ENCODE data around the gene TOLLIP. TPM values are rescaled to one million over a fixed set of nuclear protein-coding genes. Genes with fewer than 3 reads are reported as not detected.

The TOLLIP gene
- total RNA-seq, 1 donor from 2014 or later = 65.3 TPM

- H3K4me1 Mint-ChIP-seq (ENCODE audit: unreplicated experiment) = peaks cover 14% of the 10 kb centered on the region
- DNase-seq (ENCODE audit: low spot score) = no peak
- no peaks in the 10 kb centered on the region for H3K9me3 Mint-ChIP-seq (ENCODE audit: unreplicated experiment)
- TF ChIP-seq CTCF (IDR thresholded peaks at IDR 0.05; ENCODE audit: unreplicated experiment) = no peak
- H3K36me3 Mint-ChIP-seq (ENCODE audit: low read depth, unreplicated experiment) = peaks cover 15% of the 10 kb centered on the region
- H3K27me3 Mint-ChIP-seq (ENCODE audit: unreplicated experiment) = peaks cover 9% of the 10 kb centered on the region
- H3K4me3 Mint-ChIP-seq (ENCODE audit: unreplicated experiment) = no peak overlapping the region
- H3K27ac Mint-ChIP-seq (ENCODE audit: unreplicated experiment) = no peak overlapping the region
These were observed 31.4 kb downstream of the TOLLIP start for GRCh38 chr11:1277936-1278512.

- no peak for TF ChIP-seq CTCF (IDR thresholded peaks at IDR 0.05; ENCODE audit: unreplicated experiment)
- Mint-ChIP-seq H3K4me3 (ENCODE audit: unreplicated experiment) (no peak overlapping the region), H3K27me3 (ENCODE audit: unreplicated experiment) (peaks cover 9% of the 10 kb centered on the region), H3K27ac (ENCODE audit: unreplicated experiment) (no peak overlapping the region), H3K9me3 (ENCODE audit: unreplicated experiment) (no peaks in the 10 kb centered on the region), H3K36me3 (ENCODE audit: low read depth, unreplicated experiment) (peaks cover 15% of the 10 kb centered on the region), H3K4me1 (ENCODE audit: unreplicated experiment) (peaks cover 11% of the 10 kb centered on the region)
- DNase-seq (ENCODE audit: low spot score) = no peak
These were observed 32.4 kb downstream of the TOLLIP start for GRCh38 chr11:1276866-1277615.

DNA sequence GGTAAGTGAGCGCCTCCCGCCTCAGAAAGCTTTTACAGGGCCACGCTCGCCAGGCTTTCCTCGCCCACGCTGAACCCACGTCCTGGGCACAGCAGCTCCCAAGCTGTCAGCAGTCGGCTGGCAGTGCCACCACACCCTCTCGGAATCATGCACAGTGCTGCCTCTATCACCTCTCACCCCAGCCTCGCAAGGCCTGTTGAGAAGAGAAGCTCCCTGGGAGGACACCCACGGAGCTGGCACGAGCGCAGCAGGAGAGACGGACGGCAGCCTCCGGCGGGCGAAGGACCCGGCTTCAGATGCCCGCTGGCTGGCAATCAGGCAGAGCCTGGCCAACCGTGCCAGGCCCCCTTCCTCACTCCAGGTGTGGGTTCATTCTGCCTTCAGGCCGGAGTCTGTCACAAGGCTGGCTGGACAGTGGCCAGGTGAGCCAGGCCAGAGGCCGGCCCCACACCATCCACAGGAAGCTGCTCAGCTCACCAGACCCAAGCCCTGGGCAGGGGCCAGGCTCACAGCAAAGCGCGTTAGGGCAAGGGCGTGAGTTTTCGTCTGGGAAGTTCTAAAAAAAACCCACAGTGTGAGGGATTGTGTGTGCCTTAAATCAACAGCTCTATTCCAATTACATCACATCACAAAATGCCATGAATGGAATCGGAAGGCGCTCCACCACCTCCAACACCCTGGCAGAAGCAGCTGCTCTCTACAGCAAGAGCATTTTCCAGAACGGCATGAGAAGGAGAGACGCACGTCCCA lies 33.2 kb downstream of the TOLLIP start:
- H3K9me3 Mint-ChIP-seq (ENCODE audit: unreplicated experiment) = no peaks in the 10 kb centered on the region
- no peak overlapping the region for H3K4me3 Mint-ChIP-seq (ENCODE audit: unreplicated experiment)
- no peak overlapping the region for H3K27ac Mint-ChIP-seq (ENCODE audit: unreplicated experiment)
- peaks cover 15% of the 10 kb centered on the region for H3K36me3 Mint-ChIP-seq (ENCODE audit: low read depth, unreplicated experiment)
- peaks cover 5% of the 10 kb centered on the region for H3K4me1 Mint-ChIP-seq (ENCODE audit: unreplicated experiment)
- no peak for DNase-seq (ENCODE audit: low spot score)
- no peak for TF ChIP-seq CTCF (IDR thresholded peaks at IDR 0.05; ENCODE audit: unreplicated experiment)
- peaks cover 6% of the 10 kb centered on the region for H3K27me3 Mint-ChIP-seq (ENCODE audit: unreplicated experiment)

GRCh38 chr11:1275021-1275420 lies 34.4 kb downstream of the TOLLIP start:
- no peak for DNase-seq (ENCODE audit: low spot score)
- Mint-ChIP-seq H3K27me3 (ENCODE audit: unreplicated experiment) (peaks cover 4% of the 10 kb centered on the region), H3K27ac (ENCODE audit: unreplicated experiment) (no peak overlapping the region), H3K4me1 (ENCODE audit: unreplicated experiment) (no peaks in the 10 kb centered on the region), H3K36me3 (ENCODE audit: low read depth, unreplicated experiment) (peaks cover 15% of the 10 kb centered on the region), H3K4me3 (ENCODE audit: unreplicated experiment) (no peak overlapping the region), H3K9me3 (ENCODE audit: unreplicated experiment) (no peaks in the 10 kb centered on the region)
- TF ChIP-seq CTCF (IDR thresholded peaks at IDR 0.05; ENCODE audit: unreplicated experiment) = no peak
